HEK293T (cell line): ENCODE measurements around the gene GALC.

ENCODE experiments used
- CTCF ChIA-PET: fragments of 350-600 bp; formaldehyde crosslinking; extraction: SDS; loops from one replicate; lab custom pipeline; 2021; ENCODE audit warnings: antibody characterized with exemption, inconsistent platforms; lab: Yijun Ruan, JAX
- POLR2A ChIA-PET: fragments of 350-600 bp; formaldehyde crosslinking; extraction: SDS; loops from one replicate; lab custom pipeline; 2020; ENCODE audit warnings: antibody characterized with exemption, inconsistent platforms; lab: Yijun Ruan, JAX
- DNase-seq: peaks from one replicate; pipeline ENCODE4 v3.0.0; 2012; ENCODE audit warnings: mixed read lengths; ENCODE audit errors: extremely low spot score
- ARNT ChIP-seq: fragments of 450-650 bp; IDR thresholded peaks from 2 replicates; pipeline ENCODE4 v1.6.1; 2017; ENCODE audit warnings: mild to moderate bottlenecking
- BHLHE40 ChIP-seq: fragments of 450-650 bp; IDR thresholded peaks from 2 replicates; pipeline ENCODE4 v1.6.1; 2016; ENCODE audit warnings: mild to moderate bottlenecking, moderate library complexity, borderline replicate concordance
- CTBP1 ChIP-seq: fragments of 450-650 bp; IDR thresholded peaks from 2 replicates; pipeline ENCODE4 v1.6.1; 2016; ENCODE audit warnings: borderline replicate concordance
- ELF4 ChIP-seq: fragments of 450-650 bp; IDR thresholded peaks from 2 replicates; pipeline ENCODE4 v1.6.1; 2017; ENCODE audit warnings: antibody characterized with exemption
- FOXA1 ChIP-seq: fragments of 450-650 bp; IDR thresholded peaks from 2 replicates; pipeline ENCODE4 v1.6.1; 2016; ENCODE audit warnings: mild to moderate bottlenecking
- FOXK2 ChIP-seq: fragments of 450-650 bp; IDR thresholded peaks from 2 replicates; pipeline ENCODE4 v1.6.1; 2016; ENCODE audit warnings: mild to moderate bottlenecking
- FOXM1 ChIP-seq: fragments of 450-650 bp; IDR thresholded peaks from 2 replicates; pipeline ENCODE4 v1.6.1; 2017; ENCODE audit warnings: mild to moderate bottlenecking, borderline replicate concordance
- HDGF ChIP-seq: fragments of 450-650 bp; IDR thresholded peaks from 2 replicates; pipeline ENCODE4 v1.6.1; 2017; ENCODE audit warnings: antibody characterized with exemption, borderline replicate concordance
- L3MBTL2 ChIP-seq: fragments of 450-650 bp; conservative IDR thresholded peaks from 2 replicates; pipeline ENCODE4 v1.6.1; 2016; ENCODE audit warnings: mild to moderate bottlenecking
- LEF1 ChIP-seq: fragments of 450-650 bp; IDR thresholded peaks from 2 replicates; pipeline ENCODE4 v1.6.1; 2017; ENCODE audit warnings: mild to moderate bottlenecking, borderline replicate concordance
- NFRKB ChIP-seq: fragments of 450-650 bp; IDR thresholded peaks from 2 replicates; pipeline ENCODE4 v1.6.1; 2016; ENCODE audit warnings: mild to moderate bottlenecking, moderate library complexity
- PKNOX1 ChIP-seq: fragments of 450-650 bp; IDR thresholded peaks from 2 replicates; pipeline ENCODE4 v1.6.1; 2016
- SP1 ChIP-seq: fragments of 450-650 bp; IDR thresholded peaks from 2 replicates; pipeline ENCODE4 v1.6.1; 2017
- SUZ12 ChIP-seq: fragments of 450-650 bp; IDR thresholded peaks from 2 replicates; pipeline ENCODE4 v1.6.1; 2016; ENCODE audit warnings: mild to moderate bottlenecking
- TARDBP ChIP-seq: fragments of 450-650 bp; IDR thresholded peaks from 2 replicates; pipeline ENCODE4 v1.6.1; 2016
- ZNF384 ChIP-seq: fragments of 450-650 bp; IDR thresholded peaks from 2 replicates; pipeline ENCODE4 v1.6.1; 2016

The GALC gene

GRCh38 chr14:88008039-88008742 is 15.2 kb upstream of the GALC start:
- TF ChIP-seq CTBP1 (no peak), BHLHE40 (no peak), FOXK2 (no peak), FOXA1 (no peak), HDGF (no peak), L3MBTL2 (no peak), ZNF384 (no peak), ELF4 (no peak), FOXM1 (no peak), ARNT (no peak), SP1 (no peak), TARDBP (no peak), LEF1 (no peak), PKNOX1 (no peak)
- DNase-seq: no peak
- CTCF ChIA-PET: no interaction called here
- POLR2A ChIA-PET: no interaction called here

GRCh38 chr14:88007608-88008007 is 14.6 kb upstream of the GALC start:
- TF ChIP-seq L3MBTL2: no peak
- CTCF ChIA-PET: no interaction called here
- POLR2A ChIA-PET: no interaction called here
- no peak for DNase-seq

DNA sequence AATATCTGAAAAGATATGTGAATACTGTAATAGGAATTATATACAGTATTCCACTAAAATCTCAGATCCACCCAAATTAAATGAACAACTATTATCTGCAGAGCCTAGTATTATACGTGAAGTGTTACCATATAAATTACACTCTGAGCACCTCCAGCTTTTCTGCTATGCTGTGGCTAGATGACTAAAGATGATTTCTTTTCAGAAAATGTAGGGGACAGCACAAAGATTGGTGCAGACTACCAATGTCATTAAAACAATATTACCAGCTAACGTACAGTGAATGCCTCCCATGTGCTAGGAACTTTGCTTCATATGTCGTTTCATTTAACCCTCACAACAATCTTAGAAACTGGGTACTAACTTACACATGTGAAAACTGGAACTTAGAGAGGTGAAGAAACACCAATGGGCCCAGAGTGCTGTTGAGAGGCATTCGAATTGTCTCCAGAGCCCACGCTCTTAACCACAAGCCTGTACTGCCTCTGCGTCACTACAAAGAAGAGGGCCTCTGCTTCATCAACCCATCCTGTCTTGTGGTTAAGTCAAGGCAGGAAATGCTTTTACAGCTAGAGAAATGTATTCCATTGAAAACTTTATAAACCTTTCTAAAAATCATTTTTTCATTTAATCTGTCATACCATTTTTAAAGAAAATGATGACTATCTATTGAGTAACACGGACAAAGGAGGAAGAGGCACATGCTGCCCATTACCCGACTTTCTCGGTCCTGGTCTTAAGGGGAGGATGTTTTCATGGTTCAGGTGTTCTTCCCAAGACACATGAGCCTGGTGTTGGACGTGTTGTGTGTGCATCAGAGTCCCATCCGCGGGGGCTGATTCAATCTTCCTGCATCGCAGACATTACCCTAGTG is 13.2 kb upstream of the GALC start:
- CTCF ChIA-PET: no interaction called here
- no peak for DNase-seq
- TF ChIP-seq BHLHE40 (no peak), ELF4 (no peak), LEF1 (no peak), HDGF (no peak), SP1 (no peak), TARDBP (no peak), L3MBTL2 (no peak), PKNOX1 (no peak), CTBP1 (no peak), ARNT (no peak), FOXM1 (no peak), FOXK2 (no peak)
- POLR2A ChIA-PET: no interaction called here

DNA sequence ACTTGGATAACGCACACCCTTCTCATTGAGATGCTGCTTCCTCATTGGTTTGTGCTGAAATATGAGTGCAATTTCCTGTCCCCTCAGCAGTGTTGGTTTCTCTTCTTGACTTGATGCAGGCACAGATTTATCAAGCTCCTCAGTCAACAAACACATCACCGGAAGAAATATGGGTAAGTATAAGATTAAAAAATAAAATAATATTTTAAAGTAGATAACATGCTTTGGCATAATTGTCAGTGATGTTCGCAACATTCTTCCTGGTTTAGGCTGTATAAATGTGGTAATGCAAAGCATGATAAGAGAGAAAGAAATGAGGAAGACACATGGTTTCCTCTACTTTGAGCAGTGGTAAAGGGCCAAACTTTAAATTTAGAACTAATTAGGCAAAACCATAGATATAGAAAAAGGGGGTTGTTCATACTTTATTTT is 12.1 kb upstream of the GALC start, which contains the start of gene GPR65:
TSS of gene GPR65 (plus strand) at position 86 of the 432 bp plus-strand sequence. CDS start 5,713 bp downstream, outside the sequence.
- no peak for DNase-seq
- ChIA-PET POLR2A (no interaction called here), CTCF (no interaction called here)
- no peak for TF ChIP-seq LEF1
- no peak for TF ChIP-seq HDGF
- TF ChIP-seq PKNOX1: no peak
- TF ChIP-seq ZNF384: no peak
- TF ChIP-seq BHLHE40: no peak
- TF ChIP-seq TARDBP: no peak
- no peak for TF ChIP-seq SUZ12
- TF ChIP-seq FOXA1: no peak
- no peak for TF ChIP-seq SP1
- TF ChIP-seq FOXK2: no peak
- no peak for TF ChIP-seq FOXM1
- TF ChIP-seq L3MBTL2: no peak
- TF ChIP-seq ARNT: no peak
- no peak for TF ChIP-seq ELF4
- no peak for TF ChIP-seq NFRKB
- no peak for TF ChIP-seq CTBP1

DNA sequence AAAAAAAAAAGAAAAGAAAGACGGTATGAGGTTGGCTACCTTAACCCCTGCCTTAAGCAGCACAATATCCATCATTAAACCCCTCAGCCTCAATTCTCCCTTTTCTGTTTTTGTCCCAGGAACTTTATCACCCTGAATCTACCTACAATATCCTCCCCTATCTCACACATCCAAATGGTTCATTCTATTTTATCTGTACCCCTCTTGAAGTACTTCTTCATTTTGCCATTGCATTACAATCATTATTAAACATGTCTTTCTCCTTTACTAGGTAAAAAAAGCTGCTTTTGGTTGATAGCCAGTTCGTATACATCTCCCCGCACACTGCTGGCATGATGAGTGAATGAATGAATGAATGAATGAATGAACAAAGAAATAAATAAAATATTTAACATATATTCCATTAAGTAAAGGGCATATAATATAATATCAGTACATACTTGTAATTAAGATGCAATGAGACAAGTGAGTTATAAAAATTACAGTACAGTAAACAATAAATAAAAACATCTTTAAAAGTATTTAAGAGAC is 11.6 kb upstream of the GALC start:
- ChIA-PET POLR2A (no interaction called here), CTCF (no interaction called here)
- TF ChIP-seq FOXM1 (no peak), ELF4 (no peak), LEF1 (no peak), NFRKB (no peak), SUZ12 (no peak), PKNOX1 (no peak), SP1 (no peak), CTBP1 (no peak), TARDBP (no peak), FOXK2 (no peak), FOXA1 (no peak), ARNT (no peak), ZNF384 (no peak), L3MBTL2 (no peak), HDGF (no peak), BHLHE40 (no peak)
- DNase-seq: no peak
